Measurements from ENCODE around the gene NUDT11. TPM values are rescaled to one million over a fixed set of nuclear protein-coding genes. Genes with fewer than 3 reads are reported as not detected.

Gene NUDT11
- polyA plus RNA-seq, 2 of the 4 experiments (the other 2 are of a cell fraction), result 2.1 to 3.0 TPM

- TF ChIP-seq RNF2 (IDR thresholded peaks at IDR 0.05; ENCODE audit: borderline replicate concordance, low read depth) (no peak), E2F6 (IDR thresholded peaks at IDR 0.05; ENCODE audit: borderline replicate concordance, low read depth) (no peak)
- Histone ChIP-seq H3K4me1 (no peaks in the 10 kb centered on the region), H3K4me2 (no peak overlapping the region), H3K27ac (no peak overlapping the region), H3K9me3 (no peaks in the 10 kb centered on the region), H3K4me3 (no peak overlapping the region)
- DNase-seq (ENCODE audit: low read depth in 1 of 2, low spot score in 1 of 2), result no peak
- ChIA-PET POLR2A (no interaction called here), CTCF (interaction anchor here (1.9 kb wide), 1 partner anchor 120 kb away, joined by 6 read pairs; no protein-coding TSS in a partner anchor)
- FAIRE-seq, result no peak
- 37% methylated on average over 6 of the region's 7 CpGs for WGBS (ENCODE audit: missing lambda C conversion rate)
- no peak for ATAC-seq
These were observed 40.1 kb downstream of the NUDT11 start for GRCh38 chrX:51456246-51456645.

GRCh38 chrX:51440365-51440764, 56.0 kb downstream of the NUDT11 start:
- WGBS (ENCODE audit: missing lambda C conversion rate), result 0% methylated on average over 1 of the region's 1 CpG
- POLR2A ChIA-PET, result no interaction called here
- Histone ChIP-seq H3K27ac (no peak overlapping the region), H3K9me3 (no peaks in the 10 kb centered on the region), H3K4me3 (no peak overlapping the region), H3K4me1 (no peaks in the 10 kb centered on the region), H3K4me2 (no peak overlapping the region)
- TF ChIP-seq KDM1A (IDR thresholded peaks at IDR 0.05; ENCODE audit: low read depth), result no peak
- TF ChIP-seq ZC3H11A (IDR thresholded peaks at IDR 0.05), result no peak
- no peak for TF ChIP-seq POLR2AphosphoS2 (conservative IDR thresholded peaks at IDR 0.05; ENCODE audit: low read length)
- TF ChIP-seq CBX2 (IDR thresholded peaks at IDR 0.05; ENCODE audit: borderline replicate concordance, low read depth), result no peak
- no peak for TF ChIP-seq MYC (IDR thresholded peaks at IDR 0.05; ENCODE audit: borderline replicate concordance, low read length)
- TF ChIP-seq CBX8 (IDR thresholded peaks at IDR 0.05), result no peak
- no peak for TF ChIP-seq ESRRA (IDR thresholded peaks at IDR 0.05; ENCODE audit: borderline replicate concordance, low read length)
- no peak for TF ChIP-seq ZNF302 (CRISPR knock-in tag; IDR thresholded peaks at IDR 0.05)
- no peak for TF ChIP-seq FOXS1 (CRISPR knock-in tag; IDR thresholded peaks at IDR 0.05)
- TF ChIP-seq USF2 (IDR thresholded peaks at IDR 0.05), result no peak
- TF ChIP-seq JUNB (IDR thresholded peaks at IDR 0.05), result no peak
- no peak for TF ChIP-seq PHF8 (IDR thresholded peaks at IDR 0.05; ENCODE audit: borderline replicate concordance, low read depth)
- TF ChIP-seq TP53 (CRISPR knock-in tag; IDR thresholded peaks at IDR 0.05), result no peak
- TF ChIP-seq POLR2A (IDR thresholded peaks at IDR 0.05; ENCODE audit: low read length), result no peak
- TF ChIP-seq FOSL2 (IDR thresholded peaks at IDR 0.05), result no peak
- TF ChIP-seq FOSL2 (CRISPR knock-in tag; IDR thresholded peaks at IDR 0.05), result no peak
- no peak for TF ChIP-seq NPAS2 (CRISPR knock-in tag; IDR thresholded peaks at IDR 0.05; ENCODE audit: borderline replicate concordance)
- no peak for TF ChIP-seq CEBPB (IDR thresholded peaks at IDR 0.05)
- TF ChIP-seq HDAC2 (IDR thresholded peaks at IDR 0.05), result no peak
- no peak for ATAC-seq
- FAIRE-seq, result no peak
- CTCF ChIA-PET, result interaction anchor here (1.7 kb wide), 1 partner anchor 21 kb away, joined by 5 read pairs; no protein-coding TSS in a partner anchor
- no peak for DNase-seq (ENCODE audit: low read depth in 1 of 2, low spot score in 1 of 2)

Other genes starting within 250 kb of the NUDT11 start
- 0.09 and 0.12 TPM in 2 replicates for gene NUDT10, start 163.8 kb downstream of the NUDT11 start, polyA plus RNA-seq (2011; rRNA removed)
- gene NUDT10, start 163.8 kb downstream of the NUDT11 start, polyA plus RNA-seq (2017; fragmentation: RNase III; extraction: RNeasy Plus Mini Kit Qiagen cat#74134 plus additional on column Dnase treatment), result 0.16 to 0.26 TPM (median 0.16 TPM) in 3 replicates
- gene CENPVL3, start 122.3 kb upstream of the NUDT11 start, polyA plus RNA-seq (2011; rRNA removed), result 0.13 and 0.22 TPM in 2 replicates
- 0.12 to 0.16 TPM (median 0.15 TPM) in 3 replicates for gene CENPVL3, start 122.3 kb upstream of the NUDT11 start, polyA plus RNA-seq (2017; fragmentation: RNase III; extraction: RNeasy Plus Mini Kit Qiagen cat#74134 plus additional on column Dnase treatment)
- gene CENPVL2, start 186.2 kb upstream of the NUDT11 start, polyA plus RNA-seq (2011; rRNA removed), result not detected in 2 replicates
- gene CENPVL2, start 186.2 kb upstream of the NUDT11 start, polyA plus RNA-seq (2017; fragmentation: RNase III; extraction: RNeasy Plus Mini Kit Qiagen cat#74134 plus additional on column Dnase treatment), result not detected in 3 replicates
- gene CENPVL1, start 213.9 kb upstream of the NUDT11 start, polyA plus RNA-seq (2011; rRNA removed), result not detected in 2 replicates
- not detected in 3 replicates for gene CENPVL1, start 213.9 kb upstream of the NUDT11 start, polyA plus RNA-seq (2017; fragmentation: RNase III; extraction: RNeasy Plus Mini Kit Qiagen cat#74134 plus additional on column Dnase treatment)
- gene GSPT2, start 246.8 kb upstream of the NUDT11 start, polyA plus RNA-seq (2011; rRNA removed), result 8.4 and 8.8 TPM in 2 replicates
- gene GSPT2, start 246.8 kb upstream of the NUDT11 start, polyA plus RNA-seq (2017; fragmentation: RNase III; extraction: RNeasy Plus Mini Kit Qiagen cat#74134 plus additional on column Dnase treatment), result 7.7 to 9.0 TPM (median 8.4 TPM) in 3 replicates